ENCODE data around the gene AHSA1. TPM values are rescaled to one million over a fixed set of nuclear protein-coding genes. Genes with fewer than 3 reads are reported as not detected.
A peak's percentile ranks its signal among the peaks of the same experiment; 100 is the strongest.
"Not testable (repeated sequence)": the region's sequence is repeated elsewhere in the genome, so short reads cannot be mapped to it uniquely, and the experiment has no call there.

The AHSA1 gene
- 100 to 1,000 TPM; 217 to 245 TPM for total RNA-seq

- H3K4me1 Mint-ChIP-seq = peaks cover 39% of the 10 kb centered on the region
- peak within 1 kb of the TSS; percentile 100 for H3K4me3 Mint-ChIP-seq
- ChIA-PET POLR2A (no interaction called here), CTCF (interaction anchor here (0.6 to 2.0 kb wide), 5 partner anchors 12 to 137 kb away, joined by 3 to 5 read pairs (median 3); partner anchors contain the start of genes GSTZ1, SAMD15 and TMED8)
- DNase-seq = peak; percentile 98
- H3K36me3 Mint-ChIP-seq (ENCODE audit: low read depth) = peaks cover 39% of the 10 kb centered on the region
- peak within 1 kb of the TSS; percentile 100 for H3K27ac Mint-ChIP-seq
- H3K9me3 Mint-ChIP-seq = no peaks in the 10 kb centered on the region
- no peaks in the 10 kb centered on the region for H3K27me3 Mint-ChIP-seq
Measured at GRCh38 chr14:77457522-77458248, at the start of gene AHSA1, which contains the start of gene VIPAS39. Gene AHSA1, plus strand, starts transcription at chr14:77458093. Its CDS starts 97 bp downstream, at chr14:77458190. Gene VIPAS39, minus strand, starts transcription at chr14:77457601. Its CDS starts 3,499 bp downstream, at chr14:77454102.

- no peaks in the 10 kb centered on the region for H3K27me3 Mint-ChIP-seq
- H3K4me1 Mint-ChIP-seq = peaks cover 13% of the 10 kb centered on the region
- CTCF ChIA-PET = no interaction called here
- H3K4me3 Mint-ChIP-seq = no peak overlapping the region
- H3K36me3 Mint-ChIP-seq (ENCODE audit: low read depth) = no peaks in the 10 kb centered on the region
- POLR2A ChIA-PET = no interaction called here
- H3K27ac Mint-ChIP-seq = no peak overlapping the region
- no peaks in the 10 kb centered on the region for H3K9me3 Mint-ChIP-seq
- peak; percentile 6 for DNase-seq
Measured at GRCh38 chr14:77409131-77409533, 48.8 kb upstream of the AHSA1 start.

- not testable (repeated sequence) for DNase-seq; H3K9me3 Mint-ChIP-seq; H3K27ac Mint-ChIP-seq; H3K4me3 Mint-ChIP-seq; H3K27me3 Mint-ChIP-seq; H3K4me1 Mint-ChIP-seq; H3K36me3 Mint-ChIP-seq (ENCODE audit: low read depth)
- CTCF ChIA-PET = interaction anchor here (0.6 kb wide), 1 partner anchor 335 kb away, joined by 3 read pairs; no protein-coding TSS in a partner anchor
- POLR2A ChIA-PET = interaction anchor here (0.7 kb wide), 1 partner anchor 138 kb away, joined by 3 read pairs; no protein-coding TSS in a partner anchor
Measured at GRCh38 chr14:77415403-77416030, 42.4 kb upstream of the AHSA1 start.

- DNase-seq, H3K27me3 Mint-ChIP-seq, POLR2A ChIA-PET, H3K4me1 Mint-ChIP-seq, H3K4me3 Mint-ChIP-seq, H3K27ac Mint-ChIP-seq, H3K9me3 Mint-ChIP-seq: not testable (repeated sequence)
- peaks cover 14% of the 10 kb centered on the region for H3K36me3 Mint-ChIP-seq (ENCODE audit: low read depth)
- CTCF ChIA-PET = interaction anchor here (0.6 kb wide), 1 partner anchor 335 kb away, joined by 3 read pairs; no protein-coding TSS in a partner anchor
Measured at GRCh38 chr14:77416098-77416497, 41.8 kb upstream of the AHSA1 start.

GRCh38 chr14:77416836-77417235, 41.1 kb upstream of the AHSA1 start:
- H3K36me3 Mint-ChIP-seq (ENCODE audit: low read depth) = peaks cover 21% of the 10 kb centered on the region
- no peak overlapping the region for H3K4me3 Mint-ChIP-seq
- no peak overlapping the region for H3K27ac Mint-ChIP-seq
- H3K27me3 Mint-ChIP-seq = peaks cover 3% of the 10 kb centered on the region
- no peaks in the 10 kb centered on the region for H3K4me1 Mint-ChIP-seq
- ChIA-PET CTCF (no interaction called here), POLR2A (no interaction called here)
- H3K9me3 Mint-ChIP-seq = peaks cover 6% of the 10 kb centered on the region
- no peak for DNase-seq

- no peaks in the 10 kb centered on the region for H3K4me1 Mint-ChIP-seq
- H3K27ac Mint-ChIP-seq = no peak overlapping the region
- ChIA-PET CTCF (no interaction called here), POLR2A (interaction anchor here (0.7 kb wide), 1 partner anchor 18 kb away, joined by 3 read pairs; no protein-coding TSS in a partner anchor)
- H3K36me3 Mint-ChIP-seq (ENCODE audit: low read depth) = peaks cover 49% of the 10 kb centered on the region
- no peak for DNase-seq
- peaks cover 3% of the 10 kb centered on the region for H3K27me3 Mint-ChIP-seq
- H3K4me3 Mint-ChIP-seq = no peak overlapping the region
- peaks cover 6% of the 10 kb centered on the region for H3K9me3 Mint-ChIP-seq
Measured at GRCh38 chr14:77421201-77421600, 36.7 kb upstream of the AHSA1 start.

- no peaks in the 10 kb centered on the region for H3K4me1 Mint-ChIP-seq
- peaks cover 63% of the 10 kb centered on the region for H3K36me3 Mint-ChIP-seq (ENCODE audit: low read depth)
- peaks cover 6% of the 10 kb centered on the region for H3K9me3 Mint-ChIP-seq
- no peak within 1 kb of the TSS for H3K4me3 Mint-ChIP-seq
- peaks cover 3% of the 10 kb centered on the region for H3K27me3 Mint-ChIP-seq
- DNase-seq = no peak
- ChIA-PET CTCF (no interaction called here), POLR2A (no interaction called here)
- no peak within 1 kb of the TSS for H3K27ac Mint-ChIP-seq
Measured at GRCh38 chr14:77423423-77423822, 34.5 kb upstream of the AHSA1 start, which contains the start of gene NOXRED1. Gene NOXRED1, minus strand, starts transcription at chr14:77423523. Its CDS starts 634 bp downstream, at chr14:77422889.

- H3K4me3 Mint-ChIP-seq = no peak overlapping the region
- no peaks in the 10 kb centered on the region for H3K27me3 Mint-ChIP-seq
- POLR2A ChIA-PET = no interaction called here
- peaks cover 64% of the 10 kb centered on the region for H3K36me3 Mint-ChIP-seq (ENCODE audit: low read depth)
- no peak for DNase-seq
- peaks cover 3% of the 10 kb centered on the region for H3K9me3 Mint-ChIP-seq
- H3K4me1 Mint-ChIP-seq = no peaks in the 10 kb centered on the region
- H3K27ac Mint-ChIP-seq = no peak overlapping the region
- CTCF ChIA-PET = no interaction called here
Measured at GRCh38 chr14:77424862-77425261, 33.0 kb upstream of the AHSA1 start.

- no peak for DNase-seq
- Mint-ChIP-seq H3K9me3 (no peaks in the 10 kb centered on the region), H3K36me3 (ENCODE audit: low read depth) (peaks cover 60% of the 10 kb centered on the region)
Measured at GRCh38 chr14:77426396-77426795, 31.5 kb upstream of the AHSA1 start.

GRCh38 chr14:77436042-77436441, 21.9 kb upstream of the AHSA1 start:
- Mint-ChIP-seq H3K4me3 (no peak overlapping the region), H3K27me3 (no peaks in the 10 kb centered on the region), H3K27ac (no peak overlapping the region), H3K4me1 (no peaks in the 10 kb centered on the region), H3K36me3 (ENCODE audit: low read depth) (peaks cover 39% of the 10 kb centered on the region), H3K9me3 (no peaks in the 10 kb centered on the region)
- ChIA-PET CTCF (no interaction called here), POLR2A (no interaction called here)
- DNase-seq = no peak

More at GRCh38 chr14:77426396-77426795, 31.5 kb upstream of the AHSA1 start:
- Mint-ChIP-seq H3K27me3 (no peaks in the 10 kb centered on the region), H3K4me1 (no peaks in the 10 kb centered on the region), H3K27ac (no peak overlapping the region), H3K4me3 (no peak overlapping the region)
- POLR2A ChIA-PET = no interaction called here
- CTCF ChIA-PET = no interaction called here

GRCh38 chr14:77438596-77438995, 19.3 kb upstream of the AHSA1 start:
- Mint-ChIP-seq H3K4me3 (no peak overlapping the region), H3K27me3 (no peaks in the 10 kb centered on the region), H3K4me1 (no peaks in the 10 kb centered on the region), H3K36me3 (ENCODE audit: low read depth) (peaks cover 48% of the 10 kb centered on the region), H3K27ac (no peak overlapping the region), H3K9me3 (no peaks in the 10 kb centered on the region)
- ChIA-PET POLR2A (no interaction called here), CTCF (no interaction called here)
- DNase-seq = no peak

- ChIA-PET POLR2A (no interaction called here), CTCF (no interaction called here)
- Mint-ChIP-seq H3K27ac (no peak overlapping the region), H3K4me1 (no peaks in the 10 kb centered on the region), H3K4me3 (no peak overlapping the region), H3K9me3 (no peaks in the 10 kb centered on the region), H3K27me3 (no peaks in the 10 kb centered on the region), H3K36me3 (ENCODE audit: low read depth) (peaks cover 46% of the 10 kb centered on the region)
- DNase-seq = no peak
Measured at GRCh38 chr14:77439861-77440260, 18.0 kb upstream of the AHSA1 start.

- CTCF ChIA-PET = no interaction called here
Measured at GRCh38 chr14:77442196-77442595, 15.7 kb upstream of the AHSA1 start.

More at GRCh38 chr14:77442196-77442595, 15.7 kb upstream of the AHSA1 start:
- H3K36me3 Mint-ChIP-seq (ENCODE audit: low read depth) = peaks cover 34% of the 10 kb centered on the region
- no peaks in the 10 kb centered on the region for H3K27me3 Mint-ChIP-seq
- H3K27ac Mint-ChIP-seq = no peak overlapping the region
- H3K9me3 Mint-ChIP-seq = no peaks in the 10 kb centered on the region
- no peaks in the 10 kb centered on the region for H3K4me1 Mint-ChIP-seq
- POLR2A ChIA-PET = no interaction called here
- no peak for DNase-seq
- H3K4me3 Mint-ChIP-seq = no peak overlapping the region

All from activated CD4-positive, alpha-beta T cell treated with anti-CD3 and anti-CD28 coated beads, Interleukin-2, amount 10 ng/mL, durations not matched to agents 7 days and 5 days (primary cell).